Right lobe of liver (tissue), 6 donors: ENCODE results near the gene USP22. TPM values are rescaled to one million over a fixed set of nuclear protein-coding genes. Genes with fewer than 3 reads are reported as not detected.

Experiments
- ATAC-seq, 4 donors: fragments of 200-7000 bp; cut with Tn5 transposase; one replicate each; pipeline ENCODE4 v1.9.1; 2020; ENCODE audit warnings: mild to moderate bottlenecking in 4 of 4, moderate library complexity in 4 of 4
- DNase-seq, 3 donors: peaks; one replicate each; pipeline ENCODE4 v3.0.0-alpha.2; 2020
- H3K27ac ChIP-seq, 3 donors: fragments of 200-600 bp; one replicate each; pipeline ENCODE4 v1.8.0; 2022
- H3K27me3 ChIP-seq, 2 donors: fragments of 200-600 bp; one replicate each; pipeline ENCODE4 v1.8.0; 2022
- H3K36me3 ChIP-seq, 4 donors: fragments of 200-600 bp; sonication (generic) in 1 of 4; one replicate each; pipeline versions ENCODE4 v1.5.1 to v1.8.0; 2017 to 2022; ENCODE audit warnings: control low read depth in 1 of 4
- H3K4me1 ChIP-seq, 4 donors: fragments of 200-600 bp; sonication (generic) in 1 of 4; one replicate each; pipeline versions ENCODE4 v1.5.1 to v1.8.0; 2017 to 2022; ENCODE audit warnings: control low read depth in 1 of 4
- H3K4me3 ChIP-seq, 3 donors: fragments of 200-600 bp; one replicate each; pipeline ENCODE4 v1.8.0; 2022
- H3K9me3 ChIP-seq, 4 donors: fragments of 200-600 bp; sonication (generic) in 1 of 4; one replicate each; pipeline versions ENCODE4 v1.5.1 to v1.8.0; 2017 to 2022; ENCODE audit warnings: control low read depth in 1 of 4
- CTCF ChIP-seq, 4 donors: fragments of 200-600 bp in 3 of 4; fragments of 450-650 bp in 1 of 4; IDR thresholded peaks; one replicate each; pipeline versions ENCODE4 v1.5.1 to v1.8.0; 2016 to 2022; ENCODE audit warnings: antibody characterized with exemption in 4 of 4, mild to moderate bottlenecking in 2 of 4
- POLR2A ChIP-seq: fragments of 450-650 bp; IDR thresholded peaks from one replicate; pipeline ENCODE4 v1.6.1; 2017; ENCODE audit warnings: antibody characterized with exemption, mild to moderate bottlenecking
- WGBS: methylation state at CpG from one replicate; pipeline ENCODE4 v1.1.6; 2018; ENCODE audit warnings: low coverage, low lambda C conversion rate; ENCODE audit not compliant: insufficient coverage; ENCODE audit errors: missing lambda C conversion rate; 5-methylcytosine and 5-hydroxymethylcytosine counted together
- intact Hi-C, 2 donors: fragments of 100-400 bp; cut with DNase I; formaldehyde crosslinking; loops; one replicate each; pipeline versions ENCODE4 v1.11.2 to v1.14.1; 2022
- total RNA-seq, 6 experiments: library from RNA; depleted of rRNA in 2 of 6; stranded (reverse); fragments of >200 nt in 2 of 6; fragmentation: NEBNext Ultra II Directional in 3 of 6; extraction: Animal tissue kit (Norgen Biotek cat#: 25700) in 3 of 6; gene quantifications; one replicate each; pipeline versions ENCODE4 v1.1.0 to v1.2.4, GENCODE V29; 2016 to 2023
- donor health status: DM: no; HTN: yes; CAD: no.
- donor health status: DM: no; HTN: no; CAD: no.
- donor health status: DM: no; HTN: no; CAD: no.
- donor health status: DM: no; HTN: yes; CAD: no.
- donor health status: DM: no; HTN: yes; CAD: no.

Gene USP22
- total RNA-seq, 6 experiments from 2014 or later = 69.8 to 81.2 (median 77.7) TPM

DNA sequence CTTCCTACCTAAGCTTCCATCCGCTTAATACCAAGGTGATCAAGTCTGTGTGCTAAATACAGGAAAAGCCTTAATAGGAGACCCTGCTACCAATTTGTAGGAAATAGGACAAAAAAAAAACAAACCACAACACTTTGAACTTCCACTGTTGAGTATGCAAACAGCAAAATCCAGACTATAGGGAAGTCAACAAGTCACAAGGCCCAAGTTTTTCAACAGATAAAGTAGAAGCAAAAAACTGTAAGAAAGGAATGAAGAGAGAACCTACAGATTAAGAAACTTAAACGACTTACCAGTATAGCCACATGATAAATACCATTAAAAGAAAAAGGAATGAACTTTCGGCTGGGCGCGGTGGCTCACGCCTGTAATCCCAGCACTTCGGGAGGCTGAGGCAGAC lies 7.4 kb downstream of the USP22 start:
- no peak for TF ChIP-seq POLR2A
- TF ChIP-seq CTCF (IDR thresholded peaks at IDR 0.05) = no peak
- ATAC-seq (no peak), DNase-seq (peak in 1 of 3 donors; percentile 22)
- WGBS = 64% methylated on average over 7 of the region's 7 CpGs
- Histone ChIP-seq H3K27ac (no peak overlapping the region), H3K4me3 (no peak overlapping the region), H3K4me1 (peaks cover 0 to 53% (median 18%) of the 10 kb centered on the region in 4 donors), H3K36me3 (no peaks in the 10 kb centered on the region), H3K9me3 (no peaks in the 10 kb centered on the region), H3K27me3 (no peaks in the 10 kb centered on the region)
- intact Hi-C loops = no loop called here

DNA sequence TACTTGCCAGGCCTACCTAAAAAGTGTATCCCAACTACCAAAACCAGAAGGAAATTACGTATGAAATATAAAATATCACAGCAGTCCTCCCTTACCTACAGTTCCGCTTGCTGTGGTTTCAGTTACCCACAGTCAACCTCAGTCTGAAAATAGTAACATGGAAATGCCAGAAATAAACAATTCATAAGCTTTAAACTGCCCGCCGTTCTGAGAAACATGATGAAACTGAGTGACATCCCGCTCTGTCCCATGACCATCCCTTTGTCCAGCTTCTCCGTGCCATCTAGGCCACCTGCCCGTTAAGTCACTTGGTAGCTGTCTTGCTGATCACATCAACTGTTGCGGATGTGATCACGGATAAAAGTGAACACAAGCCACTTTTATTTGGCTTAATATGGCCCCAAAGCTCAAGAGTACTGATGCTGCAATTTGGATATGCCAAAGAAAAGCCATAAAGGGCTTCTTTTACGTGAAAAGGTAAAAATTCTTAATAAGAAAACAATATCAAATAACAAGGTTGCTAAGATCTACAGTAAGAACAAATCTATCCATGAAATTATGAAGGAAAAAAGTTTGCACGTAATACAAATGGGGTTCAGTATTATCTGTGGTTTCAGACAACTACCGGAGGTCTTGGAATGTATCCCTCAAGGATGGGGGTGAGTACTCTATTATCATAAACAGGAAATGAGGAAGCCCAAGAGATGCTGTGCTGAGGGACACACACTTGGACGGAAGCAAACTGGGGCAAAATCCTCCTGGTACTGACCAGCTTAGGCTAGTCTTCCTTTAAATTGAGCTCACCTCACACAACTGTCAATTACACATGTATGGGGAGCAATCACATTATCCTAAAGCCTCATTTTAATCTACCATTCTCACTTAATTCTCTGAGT lies 8.2 kb downstream of the USP22 start:
- Histone ChIP-seq H3K36me3 (no peaks in the 10 kb centered on the region), H3K9me3 (no peaks in the 10 kb centered on the region), H3K4me3 (no peak overlapping the region), H3K4me1 (peaks cover 0 to 50% (median 19%) of the 10 kb centered on the region in 4 donors), H3K27me3 (no peaks in the 10 kb centered on the region), H3K27ac (peak overlapping the region in 1 of 3 donors; percentile 48)
- intact Hi-C loops = no loop called here
- ATAC-seq (peak; percentile 55 to 67 (median 56)), DNase-seq (no peak)
- TF ChIP-seq POLR2A = no peak
- TF ChIP-seq CTCF (IDR thresholded peaks at IDR 0.05) = no peak
- 22% methylated on average over 13 of the region's 13 CpGs for WGBS

DNA sequence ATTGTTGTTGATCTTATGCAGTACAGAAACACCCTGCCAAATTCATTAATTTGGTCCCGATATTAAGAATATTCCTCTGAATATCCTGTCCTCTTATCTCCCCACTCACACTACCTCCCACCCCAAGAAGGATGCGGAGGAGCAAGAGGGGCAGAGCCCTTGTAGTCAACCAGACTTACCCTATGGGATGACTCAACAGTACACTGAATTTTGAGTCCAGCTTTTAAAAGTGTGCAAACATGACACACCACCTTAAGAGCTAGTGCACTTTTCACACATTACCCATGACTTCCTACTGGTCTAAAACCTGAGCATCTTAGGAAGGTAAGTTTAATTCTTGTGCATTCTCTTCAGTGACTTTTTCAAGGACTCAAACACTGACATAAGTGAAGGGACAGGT lies 9.5 kb downstream of the USP22 start:
- Histone ChIP-seq H3K4me1 (peaks cover 0 to 57% (median 23%) of the 10 kb centered on the region in 4 donors), H3K9me3 (no peaks in the 10 kb centered on the region), H3K27ac (no peak overlapping the region), H3K27me3 (no peaks in the 10 kb centered on the region), H3K36me3 (peaks cover 0 to under 1% (median under 1%) of the 10 kb centered on the region in 4 donors), H3K4me3 (no peak overlapping the region)
- DNase-seq (no peak), ATAC-seq (no peak)
- TF ChIP-seq POLR2A (no peak), CTCF (IDR thresholded peaks at IDR 0.05) (no peak)
- intact Hi-C loops = no loop called here
- WGBS = 66% methylated on average over 2 of the region's 2 CpGs

DNA sequence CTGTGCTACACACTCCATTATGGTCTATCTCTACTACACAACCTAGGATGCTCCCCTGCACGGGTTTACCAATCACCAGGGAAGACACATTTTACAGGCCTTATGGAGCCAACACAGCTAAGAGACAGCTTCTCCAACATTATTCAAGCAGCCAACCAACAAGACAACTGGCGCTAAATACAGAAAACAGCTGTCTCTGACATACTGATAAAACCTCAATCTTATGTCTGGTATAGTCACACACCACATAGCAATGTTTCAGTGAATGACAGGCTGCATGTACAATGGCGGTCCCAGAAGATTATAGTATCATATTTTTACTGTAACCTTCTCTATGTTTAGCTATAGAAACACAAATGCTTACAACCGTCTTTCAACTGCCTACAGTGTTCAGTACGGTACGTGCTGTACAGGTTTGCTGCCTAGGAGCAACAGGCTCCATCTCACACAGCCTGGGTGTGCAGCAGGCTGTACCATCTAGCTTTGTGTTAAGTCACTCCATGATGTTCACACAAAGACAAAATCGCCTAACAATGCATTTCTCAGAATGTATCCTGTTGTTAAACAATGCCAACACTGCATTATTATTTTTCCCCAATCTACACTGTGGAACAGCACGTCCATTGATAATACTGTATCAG lies 10.9 kb downstream of the USP22 start:
- peaks cover 0 to 15% (median 10%) of the 10 kb centered on the region in 4 donors for H3K36me3 ChIP-seq
- TF ChIP-seq CTCF (IDR thresholded peaks at IDR 0.05) = no peak
- no peak for TF ChIP-seq POLR2A
- no peak overlapping the region for H3K27ac ChIP-seq
- 73% methylated on average over 8 of the region's 8 CpGs for WGBS
- H3K4me3 ChIP-seq = no peak overlapping the region
- DNase-seq = peak in 1 of 3 donors; percentile 5
- intact Hi-C loops = no loop called here
- H3K9me3 ChIP-seq = no peaks in the 10 kb centered on the region
- no peaks in the 10 kb centered on the region for H3K27me3 ChIP-seq
- no peak for ATAC-seq
- H3K4me1 ChIP-seq = peaks cover 0 to 48% (median 22%) of the 10 kb centered on the region in 4 donors
